Suppressor macrophage treated with lipopolysaccharide for 1 hour (primary cell): ENCODE results near the gene CLRN3.

ENCODE experiments used
- DNase-seq, 3 donors: peaks; one replicate each; pipeline ENCODE4 v3.0.0-alpha.2; 2020 to 2022

The CLRN3 gene

GRCh38 chr10:127834791-127835190 is 58.0 kb downstream of the CLRN3 start:
- no peak for DNase-seq

- no peak for DNase-seq
These were observed 58.5 kb downstream of the CLRN3 start for GRCh38 chr10:127834221-127834620.

- no peak for DNase-seq
These were observed 58.9 kb downstream of the CLRN3 start for GRCh38 chr10:127833804-127834203.

- DNase-seq = no peak
These were observed 60.2 kb downstream of the CLRN3 start for GRCh38 chr10:127832501-127832900.

GRCh38 chr10:127830414-127830813 is 62.3 kb downstream of the CLRN3 start:
- no peak for DNase-seq
